ENCODE data around the gene RRAGC.

GRCh38 chr1:38814444-38814983 lies 45.1 kb downstream of the RRAGC start:
- TF ChIP-seq CTCF (IDR thresholded peaks at IDR 0.05; ENCODE audit: borderline replicate concordance, extremely low read depth, low read length, poor library complexity, severe bottlenecking) (no peak), EZH2 (IDR thresholded peaks at IDR 0.05; ENCODE audit: borderline replicate concordance, low read depth, low read length, severe bottlenecking) (no peak)

Measured in DND-41 (cell line).